GM19023 (cell line): ENCODE results near the gene PECR.
"Not testable (repeated sequence)": the region's sequence is repeated elsewhere in the genome, so short reads cannot be mapped to it uniquely, and the experiment has no call there.

Experiments used
- ATAC-seq: cut with Tn5 transposase; IDR thresholded peaks from one replicate; pipeline ENCODE4 v1.9.1; 2021; ENCODE audit warnings: mild to moderate bottlenecking, moderate library complexity; ENCODE audit not compliant: unreplicated experiment

The PECR gene

GRCh38 chr2:216031960-216032689, 49.5 kb downstream of the PECR start:
- ATAC-seq, result peak; percentile 60

- no peak for ATAC-seq
Observed at GRCh38 chr2:216030216-216030615, 51.4 kb downstream of the PECR start.

- ATAC-seq, result no peak
Observed at GRCh38 chr2:216029416-216030129, 52.0 kb downstream of the PECR start.

GRCh38 chr2:216024779-216025336, 56.8 kb downstream of the PECR start:
- ATAC-seq, result no peak

GRCh38 chr2:216023055-216023648, 58.5 kb downstream of the PECR start:
- ATAC-seq, result peak; percentile 80

GRCh38 chr2:216021768-216022565, 59.6 kb downstream of the PECR start:
- no peak for ATAC-seq

GRCh38 chr2:216018709-216019108, 62.9 kb downstream of the PECR start:
- no peak for ATAC-seq

- ATAC-seq, result no peak
Observed at GRCh38 chr2:216017365-216017764, 64.2 kb downstream of the PECR start.

GRCh38 chr2:216016581-216016980, 65.0 kb downstream of the PECR start:
- no peak for ATAC-seq

- ATAC-seq, result peak; percentile 82
Observed at GRCh38 chr2:216015722-216016464, 65.7 kb downstream of the PECR start.

- no peak for ATAC-seq
Observed at GRCh38 chr2:216014986-216015385, 66.6 kb downstream of the PECR start.

- no peak for ATAC-seq
Observed at GRCh38 chr2:216014006-216014405, 67.6 kb downstream of the PECR start.

GRCh38 chr2:216013080-216013909, 68.3 kb downstream of the PECR start, which contains the start of gene MREG:
Gene MREG (minus strand): TSS chr2:216013551. CDS start chr2:216013327, 224 bp downstream.
- ATAC-seq, result peak; percentile 49

GRCh38 chr2:216012830-216013079, 68.9 kb downstream of the PECR start:
- no peak for ATAC-seq

- no peak for ATAC-seq
Observed at GRCh38 chr2:216012133-216012829, 69.3 kb downstream of the PECR start.

- ATAC-seq, result not testable (repeated sequence)
Observed at GRCh38 chr2:216009215-216009614, 72.4 kb downstream of the PECR start.

GRCh38 chr2:216008387-216008786, 73.2 kb downstream of the PECR start:
- ATAC-seq, result no peak

GRCh38 chr2:216006164-216006663, 75.4 kb downstream of the PECR start:
- peak; percentile 30 for ATAC-seq
